Activated T-cell treated with anti-CD3 and anti-CD28 coated beads for 1 hour (primary cell): Measurements from ENCODE around the gene FREM2.

Experiments used
- DNase-seq: peaks from one replicate; pipeline ENCODE4 v3.0.0-alpha.2; 2020; ENCODE audit warnings: low read depth

Gene FREM2

DNA sequence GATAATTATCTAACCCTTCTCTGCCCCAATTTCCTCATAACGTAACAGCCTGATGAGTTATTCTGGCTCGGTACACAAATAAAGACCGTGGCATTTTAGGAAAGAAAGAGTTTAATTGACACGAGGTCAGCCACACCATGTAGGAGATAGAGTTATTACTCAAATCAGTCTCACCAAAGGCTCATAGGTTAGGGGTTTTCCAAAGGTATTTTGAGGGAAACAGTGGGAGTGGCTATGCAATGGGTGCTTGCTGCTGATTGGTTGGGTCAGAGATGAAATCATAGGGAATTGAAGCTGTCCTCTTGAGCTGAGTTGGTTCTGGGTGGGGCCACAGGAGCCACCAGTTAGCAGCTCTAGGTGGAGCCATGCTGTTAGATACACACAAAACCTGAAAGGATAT lies 137.5 kb downstream of the FREM2 start:
- no peak for DNase-seq

DNA sequence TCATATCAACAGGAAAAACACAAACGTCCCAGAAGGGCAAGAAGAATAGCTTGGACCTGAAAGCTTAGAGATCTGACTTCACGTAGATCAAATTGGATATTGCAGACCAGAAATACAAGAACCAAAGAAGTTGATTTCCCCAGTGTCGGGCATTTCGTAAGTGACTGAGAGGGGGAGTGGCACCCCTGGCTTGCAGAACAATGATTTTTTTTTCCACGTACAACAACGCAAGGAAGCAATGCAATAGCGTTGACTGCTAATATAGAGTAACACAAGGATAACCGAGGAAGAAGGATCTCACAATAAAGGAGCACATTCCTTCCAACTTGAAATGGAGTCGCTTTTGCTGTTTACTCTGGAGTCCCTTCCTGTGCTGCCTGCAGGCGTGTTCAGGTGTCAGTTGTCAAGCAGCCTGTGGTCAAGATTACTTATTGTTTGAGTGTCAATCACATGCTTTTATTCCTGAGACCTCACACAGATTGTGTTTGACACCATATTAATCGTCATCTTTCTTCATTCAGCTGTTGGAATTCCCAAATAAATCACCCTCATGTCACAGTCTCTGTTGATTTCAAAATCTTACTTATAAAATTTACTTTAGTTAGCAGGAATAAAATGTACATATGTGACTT lies 139.4 kb downstream of the FREM2 start:
- no peak for DNase-seq

DNA sequence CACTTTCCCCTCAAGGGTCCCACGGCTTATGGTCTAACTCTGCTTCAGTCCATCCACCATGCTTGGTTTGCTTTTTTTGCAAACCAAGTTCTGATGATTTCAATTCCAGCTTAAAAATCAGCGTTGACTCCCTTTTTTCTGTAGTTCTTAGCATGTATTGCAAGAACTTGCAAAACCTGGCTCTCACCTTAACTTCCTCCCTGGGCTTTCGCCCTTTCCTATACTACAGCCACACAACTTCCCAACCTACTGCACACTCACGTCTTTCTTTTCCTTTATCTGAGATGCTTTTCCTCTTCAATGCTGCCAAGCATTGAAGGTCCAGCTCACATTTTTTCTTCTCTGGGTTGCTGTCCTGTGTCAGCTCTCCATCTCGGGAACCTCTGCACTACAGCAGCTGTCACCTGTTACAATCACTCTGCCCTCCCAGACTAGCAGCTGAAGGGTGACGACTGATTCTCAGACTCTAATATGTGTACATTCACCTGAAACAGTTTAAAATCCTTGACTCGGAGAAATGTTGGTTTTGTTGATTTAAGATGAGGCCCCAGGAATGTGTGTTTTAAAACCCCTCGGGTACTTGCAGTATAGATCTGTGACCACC lies 143.7 kb downstream of the FREM2 start:
- DNase-seq: no peak

DNA sequence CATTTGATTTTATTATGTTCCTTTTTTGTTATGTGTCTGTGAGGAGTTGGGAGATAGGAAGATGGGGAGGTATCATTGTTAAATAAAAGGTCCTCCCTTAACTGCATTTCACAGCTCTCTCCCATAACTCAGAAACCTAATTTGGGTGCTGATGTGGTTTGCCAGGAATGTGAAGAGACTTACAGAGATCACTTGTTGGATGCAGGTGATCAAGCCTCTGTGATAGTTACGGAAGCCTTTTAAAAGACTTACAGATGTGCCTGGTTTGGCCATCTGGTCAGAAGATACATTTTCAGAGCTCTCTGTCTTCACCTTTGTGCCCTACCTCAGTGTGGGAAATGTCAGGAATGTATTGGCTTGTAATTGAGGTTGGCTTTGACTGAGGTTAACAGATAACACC lies 157.7 kb downstream of the FREM2 start:
- DNase-seq: no peak

DNA sequence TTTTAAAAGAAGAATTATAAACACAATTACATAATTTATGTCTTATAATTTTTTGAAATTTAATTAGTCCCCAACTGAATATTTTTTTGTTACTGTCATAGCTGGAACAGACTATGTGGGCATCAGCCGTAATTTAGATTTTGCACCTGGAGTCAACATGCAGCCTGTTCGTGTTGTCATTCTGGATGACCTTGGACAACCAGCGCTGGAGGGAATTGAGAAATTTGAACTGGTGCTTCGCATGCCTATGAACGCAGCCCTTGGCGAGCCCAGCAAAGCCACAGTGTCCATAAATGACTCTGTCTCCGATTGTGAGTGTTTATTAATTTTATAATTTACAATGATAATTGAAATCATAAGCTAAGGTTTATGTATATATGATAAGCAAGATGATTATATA lies 161.5 kb downstream of the FREM2 start:
- no peak for DNase-seq

DNA sequence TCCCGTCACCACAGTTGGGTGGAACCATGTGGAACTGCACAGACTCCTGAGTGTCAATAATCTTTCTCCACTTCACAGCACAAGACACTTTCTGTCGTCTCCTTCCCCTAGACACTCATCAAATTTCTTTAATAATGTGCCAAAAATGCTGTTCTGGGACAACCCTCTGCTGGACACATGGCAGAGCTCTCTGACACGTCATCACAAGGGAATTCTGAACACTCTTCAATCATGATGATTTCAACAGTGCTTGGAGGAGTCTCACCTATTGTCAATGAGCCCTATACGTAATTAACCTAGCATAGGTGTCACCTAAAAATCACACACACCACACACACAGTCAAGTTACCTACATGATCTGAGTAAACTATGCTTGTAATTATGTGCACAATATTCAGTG lies 162.4 kb downstream of the FREM2 start:
- DNase-seq: no peak

DNA sequence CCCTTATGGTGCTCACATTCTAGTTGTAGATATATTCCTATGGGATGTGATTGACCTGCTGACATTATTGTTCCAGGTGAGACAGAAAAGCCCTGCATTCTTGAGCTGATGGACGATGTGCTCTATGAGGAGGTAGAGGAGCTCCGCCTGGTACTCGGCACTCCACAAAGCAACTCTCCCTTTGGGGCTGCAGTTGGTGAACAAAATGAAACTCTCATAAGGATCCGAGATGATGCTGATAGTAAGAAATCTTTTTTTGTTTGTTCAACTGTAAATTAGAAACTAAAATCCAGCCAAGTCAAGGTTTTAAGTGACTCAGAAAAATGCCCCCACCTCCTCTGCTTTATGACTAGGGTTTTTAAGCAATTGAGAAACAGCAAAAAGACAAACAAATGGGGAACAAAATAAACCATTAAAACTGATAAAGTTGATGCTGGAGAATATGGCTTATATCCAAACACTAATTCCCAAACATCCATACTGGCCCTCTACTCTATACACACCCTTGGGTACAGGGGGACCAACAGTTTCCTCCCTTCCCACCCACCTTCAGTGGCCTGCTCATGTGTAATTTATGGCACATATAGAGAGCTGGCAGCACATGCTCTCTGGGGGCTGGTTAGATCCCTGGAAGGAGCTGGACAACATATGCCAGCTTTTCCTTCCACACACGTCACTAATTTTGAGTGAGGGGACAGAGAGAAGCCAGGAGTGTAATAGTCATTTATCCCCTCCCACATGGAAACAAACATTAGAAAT lies 164.2 kb downstream of the FREM2 start:
- DNase-seq: no peak

DNA sequence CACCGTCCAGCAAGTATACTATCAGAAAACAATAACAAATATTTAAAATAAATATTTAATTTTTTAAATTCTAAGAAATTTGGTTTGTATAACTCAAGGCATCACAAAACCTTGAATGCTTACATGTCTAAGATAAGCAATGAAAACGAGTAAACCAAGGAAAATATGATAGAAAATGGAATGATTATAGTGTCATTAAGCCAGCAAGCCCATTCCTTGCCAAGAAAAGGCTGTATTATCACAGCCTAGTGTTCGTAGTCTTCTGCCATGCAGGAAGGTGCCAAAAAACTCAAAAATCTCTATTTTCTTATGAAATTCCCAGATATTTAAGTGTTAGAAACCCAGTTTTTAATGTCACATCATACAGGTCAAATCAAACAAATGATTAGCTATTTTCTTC lies 167.3 kb downstream of the FREM2 start:
- no peak for DNase-seq

DNA sequence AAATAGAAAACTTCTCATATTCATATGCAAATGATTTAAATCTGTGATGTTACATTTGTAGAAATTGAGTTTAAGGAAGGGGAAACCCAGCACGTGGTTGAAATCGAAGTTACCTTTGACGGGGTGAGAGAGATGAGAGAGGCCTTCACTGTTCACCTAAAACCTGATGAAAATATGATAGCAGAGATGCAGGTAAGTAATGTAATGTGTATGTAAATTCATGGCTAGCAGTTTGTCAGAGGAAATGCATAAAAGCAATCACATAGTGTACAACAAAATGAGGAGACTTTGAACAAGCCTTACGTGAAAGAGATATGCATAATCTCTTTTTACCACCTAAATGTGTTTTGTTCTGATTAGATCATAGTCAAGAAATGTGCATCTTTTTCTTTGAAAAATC lies 169.2 kb downstream of the FREM2 start:
- DNase-seq: no peak

DNA sequence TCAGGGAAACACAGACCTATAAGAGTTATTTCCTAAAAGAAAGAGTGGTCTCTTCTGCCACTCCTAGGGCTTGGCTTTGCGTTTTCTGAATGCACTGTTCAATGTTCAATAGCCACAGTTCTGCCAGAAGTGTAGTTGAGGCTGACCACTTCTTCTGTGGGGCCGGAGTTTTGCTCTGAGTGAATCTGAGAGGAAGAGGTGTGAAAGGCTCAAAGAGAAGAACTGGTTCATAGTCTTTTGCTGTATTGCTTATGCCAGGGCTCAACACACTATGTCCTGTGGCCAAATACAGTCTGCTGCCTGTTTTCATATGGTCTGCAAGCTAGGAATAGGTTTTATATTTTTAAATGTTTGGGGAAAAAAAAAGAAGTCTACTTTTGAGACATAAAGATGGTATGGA lies 175.6 kb downstream of the FREM2 start:
- DNase-seq: no peak

DNA sequence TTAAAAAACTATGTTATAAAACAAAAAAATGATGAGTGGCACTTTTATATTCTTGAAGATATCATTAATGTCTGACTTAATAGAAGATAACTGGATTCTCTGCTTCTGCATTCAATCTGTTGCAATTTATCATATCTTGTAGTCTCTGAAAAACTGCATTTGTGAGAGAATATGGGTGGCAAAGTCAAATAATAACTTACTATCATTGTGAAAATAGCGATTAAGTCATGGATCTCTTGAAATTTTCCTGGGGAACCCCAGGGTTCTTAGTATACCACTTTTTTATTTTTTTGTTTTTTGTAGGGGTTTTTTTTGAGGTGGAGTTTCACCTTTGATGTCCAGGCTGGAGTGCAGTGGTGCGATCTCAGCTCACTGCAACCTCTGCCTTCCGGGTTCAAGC lies 176.7 kb downstream of the FREM2 start:
- no peak for DNase-seq

DNA sequence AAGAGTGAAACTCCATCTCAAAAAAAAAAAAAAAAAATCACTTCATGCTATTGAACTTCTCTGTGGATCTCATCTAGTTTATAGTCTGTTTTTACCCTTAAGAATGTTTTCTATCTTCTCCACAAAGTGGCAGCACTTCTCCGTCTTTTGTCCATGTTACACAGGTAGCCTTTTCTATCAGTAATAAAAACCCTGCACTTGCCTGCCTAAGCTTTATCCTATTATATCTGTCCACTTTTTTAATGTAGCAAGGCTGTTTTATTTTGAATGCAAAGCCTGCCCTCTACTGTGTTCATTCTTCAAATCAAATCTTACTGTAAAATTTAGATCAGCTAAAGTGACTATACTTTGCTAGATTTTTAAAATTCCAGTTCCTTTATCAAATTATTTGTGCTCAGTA lies 179.8 kb downstream of the FREM2 start:
- DNase-seq: no peak

DNA sequence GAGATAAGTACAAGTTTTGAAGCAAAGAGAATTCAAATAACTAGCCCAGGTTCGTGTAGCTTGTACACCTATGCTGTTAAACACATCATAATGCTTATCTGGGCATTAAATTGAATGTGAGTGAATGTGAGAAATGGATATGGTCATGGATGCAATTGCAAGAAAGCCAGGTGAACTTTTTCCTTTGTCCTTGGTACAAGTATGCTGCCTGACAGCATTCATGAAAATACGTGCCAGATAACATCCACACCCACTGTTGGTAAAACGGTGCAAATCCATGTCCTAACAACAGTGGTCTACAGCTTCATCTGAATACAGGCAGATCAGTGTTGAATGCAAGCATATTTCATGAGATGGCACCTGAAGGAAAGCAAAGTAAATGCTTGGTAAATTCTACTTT lies 181.5 kb downstream of the FREM2 start:
- DNase-seq: no peak

DNA sequence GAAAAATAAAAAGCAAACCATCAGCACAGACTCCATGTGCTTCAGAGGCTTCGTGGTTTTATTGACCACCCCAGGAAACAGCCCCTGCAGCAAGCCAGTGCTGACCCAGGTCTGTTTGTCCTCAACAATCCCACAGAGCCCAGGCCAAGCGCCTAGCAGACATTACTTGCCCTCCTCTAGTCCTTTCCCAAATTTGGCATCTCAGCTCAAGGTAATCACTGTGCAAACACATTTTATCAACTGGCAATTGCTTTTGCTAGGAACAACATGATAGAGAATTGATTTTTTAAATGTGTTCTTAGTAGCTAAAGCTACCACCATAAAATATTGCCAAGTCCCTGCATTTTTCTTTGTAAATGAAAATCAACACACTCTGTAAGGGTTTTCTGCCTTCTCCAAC lies 182.0 kb downstream of the FREM2 start:
- DNase-seq: no peak

DNA sequence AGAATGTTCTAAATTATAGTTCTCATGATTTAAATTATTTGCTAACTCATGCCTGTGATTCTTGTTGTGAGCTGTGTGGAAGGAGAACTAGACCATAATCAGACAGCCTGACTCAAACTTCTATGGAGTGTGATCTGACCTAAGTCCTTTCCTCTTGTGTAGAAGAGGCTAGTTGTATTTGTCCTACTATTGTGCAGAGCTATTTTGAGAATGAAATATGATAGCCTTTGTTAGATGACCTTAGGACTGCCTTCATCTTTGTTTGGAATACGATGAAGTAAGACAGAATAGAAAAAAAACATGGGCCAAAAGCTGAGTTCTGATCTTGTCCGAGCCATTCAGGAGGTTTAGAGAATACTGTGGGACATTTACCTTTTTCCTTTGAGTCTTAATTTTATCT lies 184.4 kb downstream of the FREM2 start:
- no peak for DNase-seq

DNA sequence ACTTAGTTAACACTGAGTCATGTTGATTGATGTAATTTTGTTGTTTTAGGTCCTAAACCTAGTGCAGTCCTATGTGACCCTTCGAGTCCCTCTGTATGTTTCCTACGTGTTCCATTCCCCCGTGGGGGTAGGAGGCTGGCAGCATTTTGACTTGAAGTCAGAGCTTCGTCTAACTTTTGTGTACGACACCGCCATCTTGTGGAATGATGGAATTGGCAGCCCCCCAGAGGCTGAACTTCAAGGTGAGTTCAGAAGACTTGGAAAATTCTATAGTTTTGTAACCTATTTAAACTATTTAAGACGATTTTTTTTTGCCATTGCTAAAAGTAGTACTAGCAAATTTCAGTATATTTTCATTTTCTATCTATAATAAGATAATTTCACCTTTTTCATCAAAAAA lies 185.8 kb downstream of the FREM2 start:
- DNase-seq: peak; percentile 2

DNA sequence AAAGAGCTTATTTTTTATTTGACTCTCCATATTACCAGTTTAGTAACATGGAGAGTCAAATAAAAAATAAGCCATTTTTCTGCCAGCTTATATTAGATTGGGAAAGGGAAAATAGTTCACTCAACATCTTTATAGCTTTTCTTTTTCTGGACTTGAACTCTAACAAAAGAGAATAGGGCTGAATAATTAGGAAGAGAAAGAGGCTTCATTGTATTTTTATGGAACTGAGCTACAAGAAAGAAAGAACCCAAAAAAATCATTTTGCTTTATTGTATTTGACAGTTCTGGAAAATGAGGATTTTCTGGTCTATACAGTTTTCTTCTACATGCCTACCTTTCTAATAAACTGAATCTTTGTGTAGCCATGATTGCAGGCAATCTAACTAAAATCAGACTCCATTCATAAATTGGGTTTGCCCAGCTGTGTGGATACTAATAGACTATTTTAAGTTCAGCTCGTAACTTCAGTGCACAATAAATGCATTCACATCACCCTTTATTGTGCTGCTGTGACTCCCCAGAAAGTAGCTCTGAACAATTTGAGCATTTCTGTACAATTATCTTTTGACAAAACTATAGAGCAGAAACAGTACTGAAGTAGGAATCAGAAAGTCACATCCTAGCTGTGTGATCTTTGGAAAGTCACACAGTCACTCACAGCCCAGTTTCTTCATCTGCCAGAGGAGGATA lies 188.5 kb downstream of the FREM2 start:
- DNase-seq: no peak

DNA sequence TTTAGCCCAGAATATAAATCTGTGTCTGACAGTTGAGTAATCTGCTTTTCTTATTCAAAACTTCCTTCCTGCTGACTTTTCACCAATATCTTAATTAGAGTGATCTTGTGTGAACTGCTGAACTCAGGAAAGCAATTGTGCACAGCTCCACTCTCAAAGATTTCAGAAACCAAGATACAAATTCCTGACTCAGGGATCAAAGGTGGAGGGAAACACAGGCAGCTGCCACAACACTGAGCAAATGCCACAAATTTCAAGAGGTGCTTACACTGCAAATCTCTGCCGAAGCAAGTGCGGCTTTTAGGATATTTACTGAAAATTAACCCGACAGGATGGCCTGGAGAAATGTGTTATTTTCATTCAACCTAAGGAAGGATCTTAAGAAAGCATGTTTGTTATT lies 192.4 kb downstream of the FREM2 start:
- DNase-seq: no peak

DNA sequence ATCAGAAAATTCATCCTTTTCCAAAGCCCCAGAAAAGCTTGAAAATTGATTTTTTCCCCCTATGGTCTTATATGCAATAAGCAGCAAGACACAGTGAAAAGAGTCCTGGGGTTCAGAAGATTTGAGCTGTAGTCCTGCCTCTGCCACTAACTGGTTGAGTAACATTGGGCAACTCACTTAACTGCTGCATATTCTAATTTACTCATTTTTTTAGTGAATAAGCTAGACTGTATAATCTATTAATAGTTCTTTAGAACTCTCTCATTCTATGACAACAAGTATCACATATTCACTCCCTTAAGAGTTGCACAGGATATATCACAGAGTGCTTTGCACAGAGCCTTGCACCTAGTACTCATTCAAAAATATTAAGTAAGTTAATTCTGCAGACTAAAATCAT lies 192.9 kb downstream of the FREM2 start:
- no peak for DNase-seq

DNA sequence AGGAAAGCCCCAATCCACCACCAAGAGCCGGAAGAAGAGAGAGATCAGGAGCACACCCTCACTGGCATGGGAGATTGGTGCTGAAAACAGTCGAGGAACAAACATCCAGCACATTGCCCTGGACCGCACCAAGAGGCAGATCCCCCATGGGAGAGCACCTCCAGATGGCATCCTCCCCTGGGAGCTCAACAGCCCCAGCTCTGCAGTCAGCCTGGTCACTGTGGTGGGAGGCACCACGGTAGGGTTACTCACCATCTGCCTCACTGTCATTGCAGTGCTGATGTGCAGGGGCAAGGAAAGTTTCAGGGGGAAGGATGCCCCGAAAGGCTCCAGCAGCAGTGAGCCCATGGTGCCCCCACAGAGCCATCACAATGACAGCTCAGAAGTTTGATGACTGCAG lies 193.5 kb downstream of the FREM2 start:
- no peak for DNase-seq

DNA sequence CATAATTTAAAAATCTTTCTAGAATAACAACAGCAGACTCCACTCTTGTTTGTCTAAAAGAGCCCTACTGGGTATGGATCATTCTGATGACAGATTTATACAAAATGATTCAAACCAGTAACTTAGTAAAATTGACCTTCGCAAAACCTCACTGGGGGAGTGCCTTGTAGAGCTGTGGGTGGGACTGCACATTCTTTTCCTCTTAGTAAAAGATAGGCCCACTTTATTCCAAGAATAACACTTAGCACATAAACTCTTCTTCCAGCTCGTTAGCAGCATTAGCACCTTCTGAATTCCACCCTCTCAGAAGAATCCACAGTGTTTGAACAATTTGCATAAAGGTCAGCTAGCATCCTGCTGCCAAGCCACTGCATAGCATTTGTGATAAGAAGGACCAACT lies 196.9 kb downstream of the FREM2 start:
- DNase-seq: no peak

DNA sequence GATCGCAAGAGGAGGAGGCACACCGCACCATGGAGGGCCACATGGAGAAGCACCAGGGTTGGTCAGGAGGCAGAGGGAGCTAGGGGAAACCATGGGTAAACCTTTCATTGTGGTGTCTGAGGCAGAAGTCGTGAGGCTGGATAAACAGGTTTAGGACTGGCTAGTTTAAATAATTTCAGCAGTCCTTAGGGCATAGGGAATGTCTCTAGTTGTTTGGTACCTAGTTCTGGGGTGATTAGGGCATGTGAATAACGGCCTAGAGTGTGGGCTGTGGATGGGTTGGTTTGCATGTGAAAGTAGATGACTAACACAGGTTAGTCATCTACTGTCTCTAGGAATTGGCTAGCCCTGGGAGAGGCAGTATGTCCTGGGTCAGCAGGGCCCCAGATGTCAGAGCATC lies 201.4 kb downstream of the FREM2 start:
- no peak for DNase-seq

DNA sequence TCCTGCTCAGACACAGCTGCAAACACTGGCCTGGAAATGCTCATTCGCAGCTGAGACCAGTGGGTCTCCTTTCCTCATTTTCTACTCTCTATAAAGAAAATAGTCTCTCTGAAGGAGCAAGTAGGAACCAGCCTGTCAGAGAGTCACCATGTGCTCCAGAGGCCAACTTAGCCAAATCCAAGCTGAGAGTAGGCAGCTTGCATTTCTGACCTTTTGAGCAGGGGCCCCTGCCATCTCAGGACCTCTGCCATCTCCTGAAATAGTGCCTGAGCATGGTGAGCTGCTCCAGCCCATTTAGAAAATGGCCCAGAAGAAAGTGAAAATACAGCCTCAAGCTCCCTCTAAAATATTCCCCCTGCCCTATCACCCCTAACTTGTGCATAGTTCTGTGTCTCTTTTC lies 208.2 kb downstream of the FREM2 start:
- DNase-seq: no peak
